DMS114 treated with DMSO at 0.1 percent for 48 hours (cell line): ENCODE results near the gene CD320.
"Not testable (repeated sequence)": the region's sequence is repeated elsewhere in the genome, so short reads cannot be mapped to it uniquely, and the experiment has no call there.

ENCODE experiments used
- DNase-seq: peaks from one replicate; lab custom pipeline; 2025; ENCODE audit not compliant: unreplicated experiment; lab: John Stamatoyannopoulos, UW

CD320 gene

DNA sequence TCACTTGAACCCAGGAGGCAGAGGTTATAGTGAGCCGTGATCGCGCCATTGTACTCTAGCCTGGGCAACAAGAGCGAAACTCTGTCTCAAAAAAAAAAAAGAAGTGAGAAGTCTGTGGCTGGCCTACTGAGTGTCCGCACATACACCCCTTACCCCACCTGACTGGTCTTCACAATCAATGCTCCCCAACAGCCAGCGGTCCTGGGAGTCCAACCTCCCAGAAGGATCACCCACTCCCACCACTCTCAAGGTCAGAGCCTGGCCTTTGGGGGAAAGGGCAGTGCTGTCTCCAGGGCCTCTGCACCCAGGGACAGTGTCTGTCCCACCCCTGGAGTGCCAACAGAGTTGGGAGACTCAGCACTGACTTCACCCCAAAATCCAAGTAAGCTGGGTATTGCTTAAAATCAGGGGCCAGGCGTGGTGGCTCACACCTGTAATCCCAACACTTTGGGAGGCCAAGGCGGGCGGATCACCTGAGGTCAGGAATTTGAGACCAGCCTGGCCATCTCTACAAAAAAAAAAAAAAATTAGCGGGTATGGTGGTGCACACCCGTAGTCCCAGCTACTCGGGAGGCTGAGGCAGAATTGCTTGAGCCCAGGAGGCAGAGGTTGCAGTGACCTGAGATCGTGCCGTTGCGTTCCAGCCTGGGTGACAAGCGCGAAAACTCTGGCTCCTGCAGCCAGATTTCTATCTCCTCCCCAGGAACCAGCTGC lies 2.3 kb upstream of the CD320 start:
- DNase-seq, result no peak

DNA sequence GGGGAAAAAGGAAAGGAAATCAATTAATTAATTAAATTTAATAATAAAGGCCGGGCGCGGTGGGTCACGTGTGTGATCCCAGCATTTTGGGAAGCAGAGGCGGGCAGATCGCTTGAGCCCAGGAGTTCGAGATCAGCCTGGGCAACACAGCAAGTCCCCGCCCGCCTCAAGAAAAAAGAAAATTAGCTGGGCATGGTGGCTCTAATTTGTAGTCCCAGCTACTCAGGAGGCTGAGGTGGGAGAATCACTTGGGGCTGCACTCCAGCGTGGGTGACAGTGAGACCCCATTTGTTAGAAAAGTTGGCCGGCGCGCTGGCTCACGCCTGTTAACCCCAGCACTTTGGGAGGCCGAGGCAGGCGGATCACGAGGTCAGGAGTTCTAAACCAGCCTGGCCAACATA lies 733 bp upstream of the CD320 start:
- DNase-seq, result no peak

DNA sequence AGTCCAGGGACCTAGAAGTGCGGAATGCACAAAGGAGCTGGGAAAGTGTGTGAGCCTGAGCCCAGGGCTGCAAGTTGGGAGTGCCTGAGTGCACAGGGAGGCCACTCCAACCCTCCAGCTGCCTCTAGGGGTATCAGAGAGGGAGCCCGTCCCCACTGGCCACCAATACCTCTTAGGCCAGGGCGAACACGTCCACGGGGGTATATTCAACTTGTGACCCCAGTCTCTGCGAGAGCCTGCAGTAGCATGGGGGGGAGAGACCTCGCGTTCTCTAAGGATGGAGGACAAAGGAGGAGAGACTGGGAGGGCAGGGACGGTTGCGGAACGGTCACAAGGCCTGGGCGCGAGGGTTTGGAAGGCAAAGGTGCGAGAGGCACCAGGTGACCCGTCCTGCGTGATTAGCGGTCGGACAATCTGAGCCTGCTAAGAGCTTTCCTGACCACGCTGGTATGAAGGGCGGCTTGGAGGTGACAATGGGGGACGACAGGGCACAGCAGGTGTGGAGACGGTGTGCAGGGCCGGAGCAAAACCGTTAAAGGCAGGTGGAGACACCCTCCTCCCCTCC lies 676 bp downstream of the CD320 start:
- no peak for DNase-seq

DNA sequence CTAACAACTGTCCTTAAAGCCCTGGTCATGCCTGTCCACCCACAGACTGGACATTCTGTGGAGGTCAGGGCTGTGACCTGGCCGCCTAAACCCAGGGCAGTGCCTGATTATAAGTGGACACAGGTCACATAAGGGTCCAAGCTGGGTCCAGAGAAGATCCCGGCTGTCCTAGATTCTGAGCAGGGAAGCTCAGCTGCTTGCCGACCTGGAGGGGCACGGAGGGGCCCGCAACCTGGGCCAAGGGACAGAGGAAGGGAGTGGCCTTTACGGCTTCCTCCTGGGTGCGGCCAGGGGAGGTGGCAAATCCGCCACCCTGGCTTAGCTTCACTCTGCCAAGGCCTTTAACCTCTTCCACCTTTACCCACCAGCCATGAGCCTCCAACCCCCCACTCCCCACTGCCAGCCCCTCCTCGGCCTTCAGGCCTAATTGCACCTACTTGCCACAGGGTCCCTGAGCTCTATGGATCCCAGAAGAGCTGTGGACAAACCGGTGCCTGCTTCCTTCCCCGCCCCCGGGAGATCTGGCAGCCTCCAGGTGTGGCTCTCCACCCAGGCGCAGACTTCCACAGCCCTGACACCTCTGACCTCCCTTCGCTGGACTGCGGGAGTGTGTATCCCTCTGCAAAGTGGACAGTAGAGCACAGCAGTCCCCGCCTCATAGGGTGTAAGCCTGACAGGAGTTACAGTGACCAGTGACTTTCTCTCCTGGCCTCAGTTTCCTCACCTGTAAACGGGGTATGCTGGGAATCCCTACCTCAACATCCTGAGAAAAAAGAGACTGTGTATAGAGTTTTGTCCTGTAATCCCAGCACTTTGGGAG lies 1.7 kb downstream of the CD320 start:
- no peak for DNase-seq

DNA sequence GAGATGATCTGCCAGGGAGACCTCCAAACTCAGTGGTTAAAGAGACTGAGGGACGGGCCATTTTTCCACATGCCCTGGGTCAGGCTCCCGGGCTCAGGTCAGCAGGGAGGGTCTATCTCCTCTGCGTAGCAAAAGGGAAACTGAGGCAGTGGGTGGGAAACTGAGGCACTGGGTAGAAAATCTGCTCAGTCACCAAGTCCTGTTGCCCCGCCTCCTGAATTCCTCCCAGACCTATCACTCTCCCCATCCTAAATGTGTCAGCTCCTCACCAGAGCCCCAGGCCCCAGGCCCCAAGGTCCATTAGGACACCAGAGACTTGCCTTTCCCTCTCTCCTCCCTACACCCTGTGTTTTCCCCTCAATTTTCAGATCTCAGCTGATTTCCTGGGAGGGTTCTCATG lies 2.4 kb downstream of the CD320 start:
- no peak for DNase-seq

DNA sequence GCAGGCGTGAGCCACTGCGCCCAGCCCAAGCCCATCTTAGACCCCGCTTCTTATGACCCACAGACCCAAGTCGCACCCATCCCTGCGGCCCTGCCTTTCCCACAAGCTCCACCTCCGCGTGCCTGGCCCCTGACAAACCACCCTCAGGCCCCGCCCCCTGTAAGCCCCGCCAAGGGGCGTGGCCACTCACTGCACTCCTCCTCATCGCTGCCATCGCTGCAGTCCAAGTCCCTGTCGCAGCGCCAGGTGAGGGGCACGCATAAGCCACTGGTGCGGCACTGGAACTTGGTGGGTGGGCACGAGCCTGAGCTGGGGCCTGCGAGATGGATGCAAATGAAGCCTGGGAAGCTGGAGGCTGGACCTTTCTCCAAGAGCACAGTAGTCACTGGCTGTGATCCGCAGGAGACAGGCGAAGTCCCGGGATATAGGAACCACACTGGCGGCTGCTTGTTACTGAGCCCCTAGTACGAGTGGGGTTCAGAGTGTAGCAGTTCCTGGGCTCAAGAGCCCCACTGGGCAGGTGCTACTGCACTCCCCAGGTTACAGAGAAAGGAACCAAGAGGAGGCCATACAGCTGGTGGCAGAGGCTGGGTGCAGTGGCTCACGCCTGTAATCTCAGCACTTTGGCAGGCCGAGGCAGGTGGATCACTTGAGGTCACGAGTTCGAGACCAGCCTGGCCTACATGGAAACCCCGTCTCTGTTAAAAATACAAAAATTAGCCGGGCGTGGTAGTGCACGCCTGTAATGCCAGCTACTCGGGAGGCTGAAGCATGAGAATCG lies 3.1 kb downstream of the CD320 start:
- DNase-seq, result no peak

DNA sequence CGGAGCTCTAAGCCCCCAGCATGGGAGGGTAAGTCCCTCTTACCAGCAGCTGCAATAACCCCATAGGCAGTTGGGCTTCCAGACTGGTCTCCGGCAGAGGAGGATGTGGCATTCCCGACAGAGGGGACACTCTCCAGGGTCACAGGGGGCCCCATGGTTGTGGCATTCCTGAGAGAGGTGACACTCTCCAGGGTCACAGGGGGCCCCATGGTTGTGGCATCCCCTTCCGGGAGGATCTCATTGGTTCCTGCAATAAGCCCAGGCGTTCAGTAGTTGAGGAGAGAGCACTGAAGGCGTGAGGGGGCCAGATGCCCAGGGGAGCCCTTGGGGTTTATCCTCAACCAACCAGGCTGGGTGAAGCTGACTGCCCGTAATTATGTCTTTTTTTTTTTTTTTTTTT lies 5.4 kb downstream of the CD320 start:
- no peak for DNase-seq

DNA sequence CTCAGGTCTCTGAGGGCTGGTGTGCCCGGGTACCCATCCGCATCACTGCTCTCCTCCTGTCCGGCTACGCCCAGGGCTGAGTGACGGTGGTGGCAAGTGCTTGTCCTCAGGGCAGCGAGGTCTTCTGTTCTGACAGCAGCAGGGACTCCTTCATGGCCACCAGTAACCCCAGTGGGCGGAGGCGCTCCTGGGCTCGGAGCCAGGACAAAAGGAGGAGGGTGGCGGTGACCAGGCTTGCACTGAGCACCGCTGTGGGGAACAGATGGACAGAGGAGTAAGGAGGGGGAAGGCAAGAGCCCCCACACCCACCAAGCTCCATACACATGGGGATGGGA lies 5.8 kb downstream of the CD320 start:
- DNase-seq, result no peak

DNA sequence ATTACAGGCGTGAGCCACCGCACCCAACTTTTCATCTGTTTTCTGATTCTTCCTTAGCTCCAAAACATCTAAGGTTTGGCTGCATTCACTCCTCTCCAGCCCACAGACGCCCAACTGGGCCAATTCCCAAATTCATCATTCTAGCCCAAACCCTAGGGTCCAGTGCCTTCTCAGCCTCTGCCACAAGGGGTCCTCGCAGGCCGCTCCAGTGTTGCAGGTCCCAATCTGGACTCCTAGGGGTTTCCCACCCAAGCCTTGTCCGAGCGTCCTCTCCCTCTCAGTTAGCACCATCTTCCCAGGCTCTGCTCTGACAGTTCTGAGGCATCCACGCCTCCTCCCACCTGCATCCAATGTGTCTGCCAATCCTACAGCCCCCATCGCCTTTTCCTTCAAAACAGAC lies 16.8 kb downstream of the CD320 start:
- DNase-seq, result not testable (repeated sequence)

DNA sequence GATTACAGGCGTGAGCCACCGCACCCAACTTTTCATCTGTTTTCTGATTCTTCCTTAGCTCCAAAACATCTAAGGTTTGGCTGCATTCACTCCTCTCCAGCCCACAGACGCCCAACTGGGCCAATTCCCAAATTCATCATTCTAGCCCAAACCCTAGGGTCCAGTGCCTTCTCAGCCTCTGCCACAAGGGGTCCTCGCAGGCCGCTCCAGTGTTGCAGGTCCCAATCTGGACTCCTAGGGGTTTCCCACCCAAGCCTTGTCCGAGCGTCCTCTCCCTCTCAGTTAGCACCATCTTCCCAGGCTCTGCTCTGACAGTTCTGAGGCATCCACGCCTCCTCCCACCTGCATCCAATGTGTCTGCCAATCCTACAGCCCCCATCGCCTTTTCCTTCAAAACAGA lies 31.6 kb downstream of the CD320 start:
- not testable (repeated sequence) for DNase-seq

DNA sequence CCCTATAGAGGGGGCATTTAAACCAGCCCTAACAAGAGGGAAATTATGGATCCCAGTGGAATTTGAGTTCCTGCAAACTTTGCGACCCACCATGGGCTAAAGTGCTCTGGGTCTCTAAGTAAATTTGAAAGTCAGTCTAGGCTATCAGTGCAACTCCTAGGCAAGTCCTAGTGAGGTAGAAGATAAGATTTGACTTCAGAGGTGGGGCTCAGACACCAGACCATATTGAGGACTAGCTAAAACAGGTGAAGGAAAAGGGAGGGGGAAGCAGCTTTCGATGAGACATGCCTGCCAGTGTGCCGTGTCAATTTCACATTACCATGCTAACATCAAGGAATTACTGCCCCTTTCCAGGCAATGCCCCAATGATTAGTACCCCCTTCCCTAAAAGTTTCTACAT lies 38.4 kb downstream of the CD320 start:
- no peak for DNase-seq

DNA sequence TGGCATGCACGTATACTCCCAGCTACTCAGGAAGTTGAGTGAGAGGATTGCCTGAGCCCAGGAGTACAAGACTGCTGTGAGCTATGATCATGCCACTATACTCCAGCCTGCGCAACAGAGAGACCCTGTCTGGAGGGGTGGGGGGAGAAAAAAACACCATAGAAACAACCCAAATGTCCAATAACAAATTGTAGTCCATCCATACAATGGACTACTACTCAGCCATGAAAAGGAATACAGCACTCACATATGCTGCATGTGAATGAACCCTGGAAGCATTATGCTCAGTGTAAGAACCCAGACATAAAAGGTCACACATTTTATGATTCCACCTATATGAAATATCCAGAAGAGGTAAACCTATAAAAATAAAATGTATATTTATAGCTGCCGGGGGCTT lies 42.3 kb downstream of the CD320 start:
- no peak for DNase-seq

DNA sequence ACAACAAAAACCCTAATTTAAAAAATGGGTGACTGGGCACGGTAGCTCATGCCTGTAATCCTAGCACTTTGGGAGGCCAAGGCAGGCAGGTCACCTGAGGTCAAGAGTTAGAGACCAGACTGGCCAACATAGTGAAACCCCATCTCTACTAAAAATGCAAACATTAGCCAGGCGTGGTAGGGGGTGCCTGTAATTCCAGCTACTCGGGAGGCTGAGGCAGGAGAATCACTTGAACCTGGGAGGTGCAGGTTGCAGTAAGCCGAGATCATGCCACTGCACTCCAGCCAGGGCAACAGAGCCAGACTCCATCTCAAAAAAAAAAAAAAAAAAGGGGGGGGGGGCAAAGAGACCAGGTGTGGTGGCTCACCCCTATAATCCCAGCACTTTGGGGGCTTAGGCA lies 43.9 kb downstream of the CD320 start:
- DNase-seq, result not testable (repeated sequence)

DNA sequence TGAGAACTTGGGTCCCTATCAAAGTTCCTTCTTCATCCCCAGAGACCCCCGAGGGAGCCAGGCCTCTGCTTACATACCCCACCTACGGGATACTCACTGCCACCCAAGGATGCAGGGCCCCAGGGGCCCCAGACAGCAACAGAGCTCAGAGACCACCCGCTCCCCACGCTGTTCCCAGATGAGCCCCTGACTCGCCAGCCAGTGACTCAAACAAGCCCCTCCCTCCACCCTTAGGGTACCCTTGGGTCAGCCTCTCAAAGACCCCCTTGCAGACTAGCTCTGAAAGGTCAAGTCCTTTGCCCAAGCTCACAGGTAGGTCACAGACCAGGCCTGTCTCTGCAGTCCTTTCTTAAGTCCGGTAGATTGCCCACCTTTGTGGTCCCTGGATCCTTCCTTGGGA lies 45.7 kb downstream of the CD320 start:
- no peak for DNase-seq

DNA sequence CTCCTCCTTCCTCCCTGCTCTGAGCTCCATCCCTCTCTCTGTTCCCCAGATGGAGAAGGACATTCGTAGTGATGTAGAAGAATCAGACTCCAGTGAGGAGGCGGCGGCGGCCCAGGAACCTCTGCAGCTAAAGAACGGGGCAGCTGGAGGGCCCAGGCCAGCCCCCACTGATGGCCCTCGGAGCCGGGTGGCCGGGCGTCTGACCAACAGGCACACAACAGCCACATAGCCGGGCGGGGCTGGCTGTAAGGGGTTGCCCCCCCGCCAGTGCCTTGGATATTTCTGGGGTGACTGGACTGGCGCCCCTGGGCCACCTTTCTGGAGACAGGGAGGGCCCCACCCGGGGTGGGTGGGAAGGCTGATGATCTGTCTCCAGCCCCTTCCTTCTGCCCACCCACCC lies 46.3 kb downstream of the CD320 start:
- DNase-seq, result no peak

DNA sequence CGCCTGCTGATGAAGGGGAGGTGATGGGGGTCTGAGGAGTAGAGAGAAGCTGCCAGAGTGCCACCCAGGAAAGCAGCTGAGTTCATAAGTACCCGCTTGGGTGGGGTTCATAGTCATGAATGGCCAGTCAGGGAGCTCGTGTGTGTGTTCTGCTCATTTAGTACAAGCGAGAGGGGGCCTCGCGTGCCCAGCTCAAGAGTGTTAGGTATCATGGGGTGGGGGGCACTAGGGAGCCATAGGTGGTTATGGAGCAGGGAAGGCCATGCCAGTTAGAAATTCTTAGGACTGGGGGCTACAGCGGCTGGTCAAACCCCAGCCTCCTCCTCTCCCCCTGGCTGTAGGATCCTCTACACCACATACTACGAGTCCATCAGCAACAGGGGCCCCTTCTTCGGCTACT lies 46.8 kb downstream of the CD320 start:
- DNase-seq, result no peak

DNA sequence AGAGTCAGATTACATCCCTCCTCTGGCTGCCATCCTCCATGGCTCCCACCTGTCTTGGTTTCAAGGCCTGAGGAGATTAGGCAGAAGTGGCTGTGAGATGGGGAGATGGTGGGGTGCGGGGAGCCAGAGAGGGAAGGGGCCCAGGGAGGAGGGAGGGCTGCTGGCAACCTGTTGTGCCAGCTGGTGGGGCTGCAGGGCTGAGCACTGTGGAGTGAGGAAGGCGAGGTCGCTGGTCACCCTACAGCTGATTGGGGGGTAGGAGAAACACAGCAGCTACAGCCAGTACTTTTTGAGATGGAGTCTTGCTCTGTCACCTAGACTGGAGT lies 48.3 kb downstream of the CD320 start:
- DNase-seq, result no peak

DNA sequence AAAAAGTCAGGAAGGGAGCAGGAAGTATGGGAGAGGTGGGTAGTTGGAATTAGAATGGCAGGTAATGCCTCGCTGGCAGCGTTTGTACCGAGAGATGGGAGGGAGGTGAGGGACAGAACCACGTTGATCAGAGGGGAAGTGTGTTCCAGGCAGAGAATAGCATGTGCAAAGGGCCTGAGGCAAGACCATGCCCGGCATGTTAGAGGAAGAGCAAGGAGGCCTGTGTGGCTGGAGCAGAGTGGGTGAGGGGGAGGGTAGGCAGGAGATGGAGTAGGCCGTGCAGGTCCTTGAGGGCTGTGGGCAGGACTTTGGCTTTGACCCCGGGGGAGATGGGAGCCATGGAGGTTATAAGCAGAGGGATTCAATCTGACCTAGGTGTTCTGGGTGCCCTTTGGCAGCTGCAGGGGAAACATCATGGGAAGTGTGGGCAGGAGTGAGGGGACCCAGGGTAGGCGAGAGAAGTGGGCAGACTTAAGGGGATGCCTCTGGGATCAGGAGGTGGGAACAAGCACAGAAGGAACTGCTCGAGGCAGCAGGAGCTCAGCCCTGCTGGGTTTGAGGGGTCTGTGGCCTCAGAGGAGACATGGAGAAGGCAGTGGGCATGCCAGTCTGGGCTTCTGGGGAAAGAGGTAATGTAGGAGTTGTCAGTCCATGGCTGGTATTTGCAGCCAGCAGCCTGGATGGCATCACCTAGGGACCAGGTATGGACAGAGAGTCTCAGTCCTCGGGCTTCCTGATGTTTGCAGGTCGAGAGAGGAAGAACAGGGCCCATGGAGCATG lies 48.8 kb downstream of the CD320 start:
- no peak for DNase-seq

DNA sequence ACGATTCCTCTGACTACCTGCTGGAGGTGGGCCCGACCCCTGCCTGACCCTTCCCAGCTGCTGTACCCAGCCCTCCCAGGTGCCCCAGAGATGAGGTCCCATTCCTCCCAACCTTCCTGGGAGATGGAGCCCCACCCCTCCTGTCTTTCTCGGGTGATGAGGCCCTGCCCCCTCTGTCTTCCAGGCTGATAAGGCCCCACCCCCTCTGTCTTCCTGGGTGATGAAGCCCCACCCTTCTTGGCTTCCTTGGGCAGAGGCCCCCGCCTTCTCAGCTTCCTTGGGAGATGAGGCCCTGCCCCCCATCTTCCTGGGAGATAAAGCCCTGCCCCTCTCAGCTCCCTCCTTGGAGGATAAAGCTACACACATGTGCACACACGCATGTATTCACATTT lies 51.1 kb downstream of the CD320 start:
- DNase-seq, result no peak

DNA sequence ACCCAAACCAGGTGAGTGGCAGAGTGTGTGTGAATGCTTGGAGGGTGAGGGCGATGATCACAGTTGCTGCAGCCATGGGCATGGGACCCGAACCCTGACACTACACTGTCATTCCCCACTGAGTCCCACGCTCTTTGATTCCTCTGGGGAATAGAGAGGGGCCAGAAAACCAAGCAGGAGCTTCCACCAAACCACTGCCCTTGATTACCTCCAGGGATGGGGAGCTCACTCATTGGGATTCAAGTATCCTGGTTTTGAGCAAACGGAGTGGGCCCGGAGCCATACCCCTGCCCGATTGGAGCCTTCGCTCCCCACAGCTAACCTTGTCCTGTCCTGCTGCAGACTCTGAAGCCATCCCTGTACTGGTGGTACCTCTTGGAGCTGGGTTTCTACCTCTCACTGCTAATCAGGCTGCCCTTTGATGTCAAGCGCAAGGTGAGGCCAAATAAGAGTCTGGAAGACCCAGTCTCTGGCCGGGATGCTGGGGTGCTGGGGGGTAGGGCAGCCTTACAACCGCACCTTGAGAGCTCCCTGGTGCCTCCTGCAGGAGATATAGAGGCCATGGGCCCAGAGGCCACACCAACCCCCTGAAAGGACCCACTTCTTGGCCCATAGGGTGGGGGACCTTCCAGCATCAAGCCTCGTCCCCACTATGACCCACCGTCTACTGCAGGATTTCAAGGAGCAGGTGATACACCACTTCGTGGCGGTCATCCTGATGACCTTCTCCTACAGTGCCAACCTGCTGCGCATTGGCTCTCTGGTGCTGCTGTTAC lies 51.7 kb downstream of the CD320 start:
- DNase-seq, result no peak
